H1 (cell line): ENCODE measurements around the gene GADL1. TPM values are rescaled to one million over a fixed set of nuclear protein-coding genes. Genes with fewer than 3 reads are reported as not detected.

Experiments used
- CTCF ChIA-PET: fragments of 300-600 bp; sonication (Branson Sonifier 250); formaldehyde crosslinking; loops from one replicate; lab custom pipeline; 2021; ENCODE audit not compliant: partially characterized antibody; lab: Charles Lee
- POLR2A ChIA-PET: fragments of 300-600 bp; sonication (Branson Sonifier 250); formaldehyde crosslinking; loops from one replicate; lab custom pipeline; 2021; ENCODE audit warnings: inconsistent platforms; ENCODE audit not compliant: partially characterized antibody; lab: Charles Lee
- DNase-seq, 2 experiments: peaks; one replicate each; pipeline versions ENCODE4 v3.0.0 to v3.0.0-alpha.2; 2010 to 2022; ENCODE audit warnings: low spot score in 2 of 2, low read depth in 1 of 2, mixed read lengths in 1 of 2
- FAIRE-seq: peaks from 2 replicates; lab custom pipeline; 2011; peaks lifted over from hg19 to GRCh38; lab: Jason Lieb, UNC
- H2AFZ ChIP-seq: 2 replicates; pipeline ENCODE4 v1.8.1; 2012; ENCODE audit warnings: low read length, inconsistent platforms
- H2AK5ac ChIP-seq: 2 replicates; pipeline ENCODE4 v1.6.1; 2013; ENCODE audit warnings: low read depth, low read length
- H2BK120ac ChIP-seq: replicated peaks from 2 replicates; pipeline ENCODE3; 2013; ENCODE audit warnings: low read depth, low read length, inconsistent platforms
- H2BK12ac ChIP-seq: 2 replicates; pipeline ENCODE4 v1.6.1; 2013; ENCODE audit warnings: low read depth, low read length
- H2BK15ac ChIP-seq: 2 replicates; pipeline ENCODE4 v1.6.1; 2013; ENCODE audit warnings: low read length
- H2BK20ac ChIP-seq: 2 replicates; pipeline ENCODE4 v1.6.1; 2013; ENCODE audit warnings: low read length
- H2BK5ac ChIP-seq: 2 replicates; pipeline ENCODE4 v1.6.1; 2013; ENCODE audit warnings: low read depth, low read length
- H3K14ac ChIP-seq: 2 replicates; pipeline ENCODE4 v1.6.1; 2013; ENCODE audit warnings: inconsistent platforms; ENCODE audit not compliant: insufficient read length
- H3K18ac ChIP-seq: 2 replicates; pipeline ENCODE4 v1.6.1; 2013; ENCODE audit warnings: low read length; ENCODE audit errors: extremely low read depth
- H3K23ac ChIP-seq: 2 replicates; pipeline ENCODE4 v1.6.1; 2013; ENCODE audit warnings: inconsistent platforms; ENCODE audit not compliant: insufficient read length
- H3K23me2 ChIP-seq: 2 replicates; pipeline ENCODE4 v1.6.1; 2013; ENCODE audit warnings: low read depth, low read length
- H3K27ac ChIP-seq: 2 replicates; pipeline ENCODE4 v1.6.1; 2011; ENCODE audit warnings: low read depth, low read length, inconsistent platforms
- H3K27me3 ChIP-seq, 4 experiments: replicated peaks in 1 of 4; 1 replicate in 1 of 4; 2 replicates in 3 of 4; pipeline versions ENCODE4 v1.6.1 to v1.8.1; 2011 to 2013; ENCODE audit warnings: low read length in 3 of 4, mild to moderate bottlenecking in 3 of 4, inconsistent platforms in 2 of 4, mixed read lengths in 2 of 4, moderate library complexity in 1 of 4; ENCODE audit not compliant: control insufficient read depth in 3 of 4, insufficient read depth in 3 of 4; ENCODE audit errors: extremely low read depth in 1 of 4
- H3K36me3 ChIP-seq, 4 experiments: 2 replicates each; pipeline versions ENCODE4 v1.6.1 to v1.8.1; 2011 to 2013; ENCODE audit warnings: mild to moderate bottlenecking in 4 of 4, low read length in 3 of 4, moderate library complexity in 2 of 4, control low read depth in 1 of 4, inconsistent platforms in 1 of 4; ENCODE audit not compliant: insufficient read depth in 4 of 4, control insufficient read depth in 2 of 4
- H3K4ac ChIP-seq: replicated peaks from 2 replicates; pipeline ENCODE3; 2013; ENCODE audit warnings: low read length, low read depth, mixed read lengths, inconsistent platforms; ENCODE audit not compliant: insufficient read length
- H3K4me1 ChIP-seq, 4 experiments: replicated peaks in 1 of 4; 1 replicate in 1 of 4; 2 replicates in 3 of 4; pipeline versions ENCODE4 v1.6.1 to v1.8.1; 2011 to 2013; ENCODE audit warnings: low read length in 3 of 4, inconsistent platforms in 2 of 4, mixed read lengths in 1 of 4; ENCODE audit not compliant: insufficient read depth in 4 of 4, control insufficient read depth in 3 of 4
- H3K4me2 ChIP-seq, 2 experiments: 2 replicates each; pipeline versions ENCODE4 v1.6.1 to v1.8.1; 2011 to 2013; ENCODE audit warnings: low read depth in 2 of 2, low read length in 2 of 2, control low read depth in 1 of 2, inconsistent platforms in 1 of 2, mild to moderate bottlenecking in 1 of 2; ENCODE audit not compliant: insufficient read depth in 1 of 2
- H3K4me3 ChIP-seq, 4 experiments: fragments of 200-600, 300-600 bp in 1 of 4; sonication (generic), shearing (Covaris generic), sonication (Bioruptor Twin) in 1 of 4; 2 replicates each; pipeline versions ENCODE4 v1.5.1 to v1.8.1; 2011 to 2016; ENCODE audit warnings: low read length in 4 of 4, low read depth in 3 of 4, control low read depth in 2 of 4, inconsistent platforms in 2 of 4, mild to moderate bottlenecking in 2 of 4, mixed read lengths in 1 of 4, moderate library complexity in 1 of 4; ENCODE audit not compliant: insufficient read depth in 2 of 4; ENCODE audit errors: extremely low read depth in 1 of 4
- H3K56ac ChIP-seq: replicated peaks from 2 replicates; pipeline ENCODE3; 2013; ENCODE audit warnings: low read depth, mild to moderate bottlenecking, mixed read lengths, low read length, inconsistent platforms; ENCODE audit not compliant: insufficient read length
- H3K79me1 ChIP-seq: 2 replicates; pipeline ENCODE4 v1.6.1; 2013; ENCODE audit warnings: low read depth, low read length, control low read depth
- H3K79me2 ChIP-seq, 2 experiments: 2 replicates each; pipeline versions ENCODE4 v1.6.1 to v1.8.1; 2012 to 2013; ENCODE audit warnings: low read length in 2 of 2, mild to moderate bottlenecking in 2 of 2, inconsistent platforms in 1 of 2; ENCODE audit not compliant: insufficient read depth in 2 of 2, control insufficient read depth in 1 of 2
- H3K9ac ChIP-seq, 4 experiments: replicated peaks in 1 of 4; 1 replicate in 1 of 4; 2 replicates in 3 of 4; pipeline versions ENCODE4 v1.6.1 to v1.8.1; 2011 to 2013; ENCODE audit warnings: low read depth in 3 of 4, low read length in 3 of 4, control low read depth in 2 of 4, mild to moderate bottlenecking in 2 of 4, moderate library complexity in 2 of 4, inconsistent platforms in 1 of 4; ENCODE audit errors: extremely low read depth in 1 of 4
- H3K9me3 ChIP-seq, 2 experiments: 2 replicates each; pipeline versions ENCODE4 v1.6.1 to v1.8.1; 2012 to 2013; ENCODE audit warnings: mild to moderate bottlenecking in 2 of 2, moderate library complexity in 2 of 2, control low read depth in 1 of 2, inconsistent platforms in 1 of 2, low read depth in 1 of 2, low read length in 1 of 2, mixed read lengths in 1 of 2; ENCODE audit not compliant: insufficient read depth in 2 of 2
- H4K20me1 ChIP-seq, 2 experiments: replicated peaks in 1 of 2; 2 replicates each; pipeline versions ENCODE3 to v1.8.1; 2011 to 2013; ENCODE audit warnings: inconsistent platforms in 2 of 2, low read length in 2 of 2, mild to moderate bottlenecking in 1 of 2; ENCODE audit not compliant: insufficient read depth in 2 of 2, control insufficient read depth in 1 of 2
- H4K5ac ChIP-seq: 2 replicates; pipeline ENCODE4 v1.6.1; 2013; ENCODE audit warnings: low read length, low read depth, mixed read lengths, inconsistent platforms; ENCODE audit not compliant: insufficient read length
- H4K8ac ChIP-seq: 2 replicates; pipeline ENCODE4 v1.8.0; 2013; ENCODE audit warnings: mild to moderate bottlenecking, moderate library complexity, low read length, inconsistent platforms; ENCODE audit not compliant: insufficient read depth; ENCODE audit errors: extremely low read depth
- H4K91ac ChIP-seq: replicated peaks from 2 replicates; pipeline ENCODE3; 2013; ENCODE audit warnings: low read length, mixed read lengths, inconsistent platforms; ENCODE audit not compliant: insufficient read length
- GABPA ChIP-seq: IDR thresholded peaks from 2 replicates; pipeline ENCODE4 v1.6.1; 2011; ENCODE audit warnings: mild to moderate bottlenecking, low read length, moderate library complexity, borderline replicate concordance; ENCODE audit not compliant: insufficient read depth
- SAP30 ChIP-seq: fragments of 300-600 bp; sonication (generic); IDR thresholded peaks from 2 replicates; pipeline ENCODE4 v1.7.1; 2012; ENCODE audit warnings: low read length, moderate library complexity, mild to moderate bottlenecking, inconsistent platforms; ENCODE audit not compliant: insufficient read depth, insufficient replicate concordance
- SP1 ChIP-seq: IDR thresholded peaks from 2 replicates; pipeline ENCODE4 v1.6.1; 2011; ENCODE audit warnings: low read depth, low read length
- WGBS, 2 experiments: shearing (Covaris generic) in 1 of 2; methylation state at CpG; one replicate each; pipeline versions ENCODE4 v1.1.6 to v1.1.7; 2013 to 2015; ENCODE audit warnings: low lambda C conversion rate in 2 of 2, mixed read lengths in 2 of 2, inconsistent platforms in 1 of 2, low coverage in 1 of 2, missing lambda C conversion rate in 1 of 2; ENCODE audit not compliant: insufficient replicate concordance in 2 of 2, insufficient coverage in 1 of 2, insufficient read length in 1 of 2; ENCODE audit errors: extremely low coverage in 1 of 2, missing lambda C conversion rate in 1 of 2; 5-methylcytosine and 5-hydroxymethylcytosine counted together
- polyA plus RNA-seq, 7 experiments: library from polyadenylated mRNA; depleted of rRNA in 3 of 7; stranded (reverse) in 5 of 7; unstranded in 2 of 7; fragments of >200 nt in 5 of 7; fragments of 200-250 nt in 2 of 7; gene quantifications; 1 replicate in 5 of 7; 2 replicates in 1 of 7; 4 replicates in 1 of 7; pipeline versions ENCODE4 v1.2.1 to v1.2.3, GENCODE V29; 2011 to 2013; ENCODE audit warnings: missing spikeins in 2 of 7, mixed read lengths in 2 of 7
- total RNA-seq: library from RNA; stranded (reverse); fragmentation: NEBNext Ultra II Directional; extraction: Animal tissue kit (Norgen Biotek cat#: 25700); gene quantifications from 2 replicates; pipeline ENCODE4 v1.2.1, GENCODE V29; 2021

GADL1 gene
- total and polyA plus RNA-seq, 2 of the 8 experiments (the other 6 are each of a cell fraction or from before 2014, with no cell fraction given): 0.03 to 0.30 TPM

DNA sequence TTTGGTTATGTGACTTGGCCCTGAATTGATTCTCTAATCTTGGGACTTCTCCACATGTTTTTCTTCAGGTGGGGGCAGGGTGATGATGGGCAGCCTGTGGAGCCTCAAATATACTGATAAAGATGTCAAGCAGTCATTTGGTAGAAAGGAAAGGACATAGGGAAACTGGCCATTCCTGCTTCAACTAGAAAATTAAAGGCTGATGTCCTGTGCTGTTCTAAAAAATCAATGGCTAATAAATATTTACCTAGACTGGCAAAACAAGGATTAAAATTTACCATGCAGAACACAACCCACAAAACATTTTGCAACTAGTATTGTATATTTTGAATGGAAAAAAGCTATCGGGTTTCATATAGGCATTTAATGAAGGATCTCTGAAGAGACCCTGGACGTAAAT lies 133.7 kb downstream of the GADL1 start:
- H4K5ac ChIP-seq: no peak overlapping the region
- FAIRE-seq (no peak), DNase-seq (no peak)
- H4K91ac ChIP-seq: no peak overlapping the region
- H2BK15ac ChIP-seq: no peak overlapping the region
- no peak overlapping the region for H2BK20ac ChIP-seq
- H3K14ac ChIP-seq: no peak overlapping the region
- H3K79me2 ChIP-seq: no peaks in the 10 kb centered on the region
- H3K27ac ChIP-seq: no peak overlapping the region
- no peaks in the 10 kb centered on the region for H3K23me2 ChIP-seq
- H3K4me2 ChIP-seq: no peak overlapping the region
- no peaks in the 10 kb centered on the region for H3K79me1 ChIP-seq
- H3K4me1 ChIP-seq: no peaks in the 10 kb centered on the region
- H4K20me1 ChIP-seq: no peaks in the 10 kb centered on the region
- no peak for TF ChIP-seq SP1
- no peak for TF ChIP-seq GABPA
- no peak for TF ChIP-seq SAP30
- H3K23ac ChIP-seq: no peak overlapping the region
- no peak overlapping the region for H3K4me3 ChIP-seq
- H2BK120ac ChIP-seq: no peak overlapping the region
- no peaks in the 10 kb centered on the region for H3K36me3 ChIP-seq
- H3K9me3 ChIP-seq: no peaks in the 10 kb centered on the region
- H2AFZ ChIP-seq: no peak overlapping the region
- no peak overlapping the region for H4K8ac ChIP-seq
- no peaks in the 10 kb centered on the region for H3K27me3 ChIP-seq
- no peak overlapping the region for H3K4ac ChIP-seq
- WGBS, 2 experiments: 98% methylated on average over 2 of the region's 2 CpGs; no CpG with 5 or more reads in 1 of the 2 experiments
- no peak overlapping the region for H2AK5ac ChIP-seq
- H2BK5ac ChIP-seq: no peak overlapping the region
- H3K9ac ChIP-seq: no peak overlapping the region
- CTCF ChIA-PET: interaction anchor here (1.4 to 7.9 kb wide), 3 partner anchors 9 to 450 kb away, joined by 5 to 52 read pairs (median 6); no protein-coding TSS in a partner anchor
- no peak overlapping the region for H2BK12ac ChIP-seq
- no peak overlapping the region for H3K18ac ChIP-seq
- POLR2A ChIA-PET: no interaction called here
- H3K56ac ChIP-seq: no peak overlapping the region
